GM21526 (cell line): ENCODE results near the gene PLEKHA5.

Source experiments
- ATAC-seq: cut with Tn5 transposase; IDR thresholded peaks from one replicate; pipeline ENCODE4 v1.9.1; 2021; ENCODE audit warnings: moderate library complexity; ENCODE audit not compliant: unreplicated experiment, low FRiP score

Gene PLEKHA5

DNA sequence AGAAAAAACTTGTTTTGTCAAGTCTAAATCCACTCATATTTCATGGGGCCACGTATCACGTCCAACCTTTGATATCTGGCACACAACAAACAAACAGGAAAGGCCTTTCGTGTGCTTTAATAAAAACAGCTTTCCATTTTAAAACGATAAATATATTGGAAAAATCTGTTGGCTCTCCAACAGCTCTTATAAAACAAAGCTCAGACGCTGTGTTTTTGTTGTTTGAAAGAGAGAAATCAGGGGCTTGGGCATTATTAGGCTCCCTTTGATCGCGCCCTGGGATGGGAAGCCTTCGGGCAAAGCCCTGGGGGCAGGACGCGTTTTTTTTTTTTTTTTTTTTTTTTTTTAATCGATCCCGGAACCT, 429 bp upstream of the PLEKHA5 start:
- ATAC-seq, result no peak

DNA sequence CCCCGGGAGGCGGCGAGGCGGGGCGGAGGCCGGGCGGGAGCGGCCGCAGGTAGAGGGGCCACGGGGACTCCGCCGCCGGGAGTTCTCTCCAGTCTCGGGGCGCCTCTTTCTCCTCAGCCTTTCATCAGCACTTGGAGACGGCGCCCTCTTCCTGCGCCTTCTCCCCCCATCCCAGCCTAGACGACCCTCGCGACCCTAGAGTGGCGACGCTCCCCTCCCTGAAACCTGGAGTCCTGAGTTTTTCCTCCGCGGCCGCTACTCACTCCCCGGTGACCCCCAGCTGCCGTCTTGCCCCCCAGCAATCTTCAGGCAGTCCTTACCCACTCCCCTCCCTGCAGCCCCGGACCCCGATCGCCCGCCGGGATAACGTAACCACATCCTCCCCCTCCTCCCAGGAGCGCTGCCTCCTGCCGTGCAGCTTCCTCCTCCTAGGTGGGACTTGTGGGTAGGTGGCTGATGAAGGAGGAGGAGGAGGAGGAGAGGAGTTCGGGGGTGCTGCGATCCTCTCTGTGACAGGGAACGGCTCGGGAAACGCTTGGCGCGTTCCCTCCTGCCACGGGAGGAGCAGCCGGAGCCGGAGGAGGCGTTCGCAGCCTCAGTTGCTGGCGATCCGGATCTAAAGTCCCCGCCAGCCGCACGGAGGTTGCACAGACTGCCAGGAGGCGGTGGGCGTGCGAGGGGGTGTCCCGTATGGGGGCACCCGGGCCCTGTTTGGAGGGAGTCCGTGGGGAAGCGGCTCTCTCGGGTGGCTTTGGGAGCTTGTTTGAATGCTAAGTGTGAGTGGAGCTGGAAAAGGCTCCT, 891 bp downstream of the PLEKHA5 start:
- no peak for ATAC-seq

DNA sequence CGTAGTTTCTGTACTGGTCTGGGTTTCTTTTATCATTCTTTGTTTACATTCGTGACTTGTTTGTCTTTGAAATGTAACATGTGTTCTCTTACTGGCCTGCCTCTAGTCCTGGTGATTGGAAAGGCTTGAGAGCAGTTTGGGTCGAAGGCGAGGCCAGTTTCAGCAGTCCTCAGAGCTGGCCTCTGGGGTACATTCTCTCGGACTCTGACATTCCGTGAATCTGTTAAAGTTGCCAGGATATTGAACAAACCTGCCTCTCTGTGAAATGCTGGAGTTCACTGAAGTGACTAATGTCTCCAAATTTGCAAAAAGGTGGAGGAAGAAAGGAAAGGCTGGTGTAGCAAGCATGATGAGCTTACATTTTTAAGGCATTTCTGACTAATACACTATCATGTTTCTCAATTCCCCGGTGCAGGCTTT, 1.5 kb downstream of the PLEKHA5 start:
- no peak for ATAC-seq

DNA sequence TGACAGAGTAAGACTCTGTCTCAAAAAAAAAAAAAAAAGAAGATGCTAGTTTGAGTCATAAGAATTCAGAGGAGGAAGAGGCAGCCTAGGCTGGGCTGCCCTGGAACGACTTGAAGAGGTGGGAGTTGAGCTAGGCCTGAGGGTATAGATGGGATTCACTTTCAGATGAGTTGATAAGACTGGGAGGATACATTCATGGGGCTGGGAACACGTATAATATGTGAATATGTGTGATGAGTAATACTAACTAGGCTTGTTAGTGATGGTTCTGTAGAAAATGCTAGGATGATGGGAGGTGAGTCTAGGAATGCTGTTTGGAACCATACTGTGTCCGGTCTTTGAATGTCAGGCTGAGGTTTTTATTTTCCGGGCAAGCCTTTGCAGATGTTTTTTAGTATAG, 9.0 kb downstream of the PLEKHA5 start:
- ATAC-seq, result no peak

DNA sequence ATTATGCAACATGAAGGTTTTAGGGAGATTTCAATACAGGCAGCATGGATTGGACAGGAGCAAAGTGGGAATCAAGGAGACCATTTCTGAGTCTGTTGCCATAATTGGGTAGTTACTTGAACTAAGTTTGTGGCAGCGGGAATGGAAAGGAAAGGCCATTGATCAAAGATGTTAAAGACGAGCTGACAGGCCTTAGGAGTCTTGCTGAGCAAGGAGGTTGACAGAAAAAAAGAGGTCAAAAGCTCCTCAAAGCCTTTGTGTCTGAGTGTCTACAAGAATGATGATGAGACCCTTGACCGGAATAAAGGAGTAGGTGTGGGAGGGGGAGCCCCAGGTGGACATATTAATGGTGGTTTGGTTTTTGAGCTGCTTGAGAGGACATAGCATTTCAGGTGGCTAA, 9.4 kb downstream of the PLEKHA5 start:
- ATAC-seq, result no peak

DNA sequence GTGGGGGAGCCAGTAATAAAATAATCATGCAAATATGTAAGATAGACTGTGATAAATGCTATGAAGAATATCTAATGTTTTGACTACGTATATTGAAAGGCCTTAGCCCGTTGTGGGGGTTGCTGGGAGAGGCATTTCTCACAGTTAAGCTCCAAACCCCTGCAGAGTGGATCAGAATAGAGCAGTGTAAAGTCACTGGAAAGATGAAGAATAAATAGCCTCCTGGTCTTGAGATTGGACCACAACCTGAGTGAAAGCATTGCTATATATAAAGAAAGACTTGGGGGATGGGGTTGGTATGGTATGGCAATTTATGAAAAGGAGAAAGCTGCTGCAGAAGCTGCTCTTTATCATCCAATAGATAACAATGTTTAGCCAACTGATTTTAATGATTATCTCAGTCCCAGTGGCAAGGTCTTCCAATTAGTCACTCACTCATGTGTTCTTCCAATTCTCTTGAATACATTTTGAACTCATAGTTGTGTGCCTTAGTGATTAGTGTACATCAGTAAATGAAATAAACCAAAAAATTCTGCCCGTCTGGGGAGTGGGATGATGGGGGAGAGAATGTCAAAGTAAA, 10.2 kb downstream of the PLEKHA5 start:
- ATAC-seq, result no peak

DNA sequence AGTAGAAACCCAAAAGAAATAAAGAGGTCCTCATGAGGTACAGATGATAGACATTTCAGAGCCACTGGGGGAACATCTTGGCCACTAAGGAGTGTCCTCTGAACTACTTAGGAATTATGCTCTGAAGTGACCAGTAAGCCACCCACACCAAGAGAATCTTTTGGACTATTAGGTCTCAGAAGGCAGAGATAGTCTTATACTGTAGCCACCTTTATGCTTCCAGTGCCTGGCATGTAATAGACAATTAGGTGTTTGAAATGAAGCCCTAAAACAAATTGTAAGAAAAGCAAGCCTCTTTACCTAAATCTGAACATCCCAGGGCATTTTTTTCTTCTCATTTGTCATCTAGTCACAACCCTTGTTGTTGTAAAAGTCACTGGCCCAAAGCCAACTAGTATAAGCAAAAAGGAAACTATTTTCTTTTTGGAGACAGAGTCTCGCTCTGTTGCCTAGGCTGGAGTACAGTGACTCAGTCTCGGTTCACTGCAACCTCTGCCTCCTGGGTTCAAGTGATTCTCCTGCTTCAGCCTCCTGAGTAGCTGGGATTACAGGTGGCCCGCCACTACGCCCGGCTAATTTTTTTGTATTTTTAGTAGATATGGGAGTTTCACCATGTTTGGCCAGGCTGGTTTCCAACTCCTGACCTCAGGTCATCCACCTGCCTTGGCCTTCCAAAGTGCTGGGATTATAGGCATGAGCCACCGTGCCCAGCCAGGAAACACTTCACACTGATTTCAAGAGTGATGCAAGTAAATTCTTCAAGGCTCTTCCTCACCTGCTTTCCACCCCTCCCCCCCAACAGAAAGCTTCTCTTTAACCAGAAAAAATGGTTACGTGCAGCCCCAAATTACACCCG, 11.1 kb downstream of the PLEKHA5 start:
- no peak for ATAC-seq

DNA sequence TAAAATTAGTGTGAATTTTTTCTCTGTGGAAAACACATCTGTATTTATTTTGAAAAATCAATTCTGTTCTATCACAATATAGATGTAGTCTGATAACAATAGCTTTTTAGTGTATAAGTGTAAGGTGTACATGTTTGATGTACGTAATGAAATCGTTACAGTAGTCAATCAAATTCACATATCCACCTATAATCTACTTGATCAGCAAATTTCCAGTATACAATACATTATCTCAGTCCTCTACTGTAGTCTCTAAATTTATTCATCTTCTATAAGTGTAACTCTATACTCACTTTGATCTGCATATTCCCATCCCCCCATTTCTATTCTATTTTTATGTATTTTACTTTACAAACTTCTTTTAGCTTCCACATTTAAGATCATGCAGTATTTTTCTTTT, 13.0 kb downstream of the PLEKHA5 start:
- ATAC-seq, result no peak

DNA sequence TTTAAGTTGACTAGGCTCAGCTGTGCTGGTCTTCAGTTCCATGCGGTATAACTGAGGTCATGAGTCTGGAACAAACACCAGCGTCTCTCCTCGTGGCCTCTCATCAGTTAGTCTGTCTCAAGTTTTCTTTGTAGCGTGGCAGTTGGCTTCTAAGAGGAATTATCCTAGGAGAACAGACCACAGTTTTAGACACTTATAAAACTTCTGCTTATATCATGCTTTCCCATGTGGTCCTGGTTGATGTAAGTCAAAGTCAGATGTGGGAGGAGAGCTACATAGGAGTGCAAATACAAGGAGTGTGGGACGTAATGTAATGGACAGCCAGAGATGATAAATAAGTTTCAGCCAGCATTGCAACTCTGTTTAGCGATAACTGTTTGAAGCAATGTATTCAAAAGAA, 14.8 kb downstream of the PLEKHA5 start:
- ATAC-seq, result no peak

DNA sequence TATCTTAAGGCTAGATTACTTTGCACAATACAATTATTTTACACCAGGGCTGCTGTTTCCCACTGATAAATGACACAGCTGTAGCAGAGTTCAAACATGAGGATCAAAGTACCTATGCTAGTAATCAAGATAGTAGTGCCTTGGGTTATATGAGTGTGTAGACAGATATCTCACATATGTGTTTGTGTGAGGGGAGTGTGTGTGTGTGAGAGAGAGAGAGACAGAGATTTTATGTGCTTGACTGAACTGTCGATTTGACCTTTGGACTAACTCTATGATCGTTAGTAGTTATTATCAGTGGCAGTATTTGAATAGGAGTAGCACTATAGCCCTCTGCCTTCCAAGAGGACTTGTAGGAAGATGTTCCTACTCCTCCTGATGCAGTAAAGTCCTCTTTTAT, 15.5 kb downstream of the PLEKHA5 start:
- no peak for ATAC-seq

DNA sequence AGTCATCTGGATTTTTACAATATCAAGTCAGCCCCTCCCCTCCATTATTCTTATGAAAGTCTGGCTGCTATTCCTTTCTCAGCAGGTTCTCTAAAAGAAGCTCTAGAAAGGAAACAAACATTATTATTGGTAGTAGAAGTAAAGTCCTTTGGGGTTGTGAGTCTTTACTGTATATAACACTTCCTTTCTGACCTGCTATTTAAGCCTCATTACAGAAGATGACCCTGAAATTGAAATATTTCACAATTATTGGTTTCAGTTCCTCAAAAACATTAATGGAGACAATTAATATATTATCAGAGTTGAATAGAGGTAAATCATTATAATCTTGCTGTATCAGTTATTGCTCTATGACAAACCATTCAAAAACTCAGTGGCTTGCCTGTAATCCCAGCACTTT, 19.3 kb downstream of the PLEKHA5 start:
- no peak for ATAC-seq

DNA sequence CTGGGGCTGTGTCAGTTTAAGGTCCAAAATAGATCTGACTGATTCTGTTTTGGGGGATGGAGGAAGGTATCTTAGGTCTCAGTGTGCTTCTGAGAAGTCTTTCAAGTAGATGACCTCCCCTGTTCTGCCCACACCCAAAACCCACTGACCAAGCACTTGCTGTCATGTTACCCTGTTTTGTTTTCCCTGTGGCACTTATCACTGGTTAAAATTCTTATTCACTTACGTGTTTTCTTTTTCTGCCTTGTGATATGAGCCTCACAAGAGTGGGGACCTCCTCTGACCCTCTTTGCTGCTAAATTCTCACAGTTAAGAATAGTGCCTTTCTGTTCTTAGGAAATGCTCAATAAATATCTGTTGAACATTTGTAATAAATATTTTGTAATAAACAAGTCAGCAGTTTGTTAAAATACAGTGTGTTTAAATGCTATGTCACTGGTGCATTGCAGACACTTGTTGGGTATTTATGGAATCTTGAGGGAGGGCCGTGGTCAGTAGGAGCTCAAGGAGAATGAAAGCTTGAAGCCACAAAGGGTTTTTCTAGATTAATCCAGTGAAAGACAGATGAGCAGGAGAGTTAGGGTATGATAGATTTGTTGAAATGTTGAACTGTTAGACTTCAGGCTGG, 20.9 kb downstream of the PLEKHA5 start:
- no peak for ATAC-seq

DNA sequence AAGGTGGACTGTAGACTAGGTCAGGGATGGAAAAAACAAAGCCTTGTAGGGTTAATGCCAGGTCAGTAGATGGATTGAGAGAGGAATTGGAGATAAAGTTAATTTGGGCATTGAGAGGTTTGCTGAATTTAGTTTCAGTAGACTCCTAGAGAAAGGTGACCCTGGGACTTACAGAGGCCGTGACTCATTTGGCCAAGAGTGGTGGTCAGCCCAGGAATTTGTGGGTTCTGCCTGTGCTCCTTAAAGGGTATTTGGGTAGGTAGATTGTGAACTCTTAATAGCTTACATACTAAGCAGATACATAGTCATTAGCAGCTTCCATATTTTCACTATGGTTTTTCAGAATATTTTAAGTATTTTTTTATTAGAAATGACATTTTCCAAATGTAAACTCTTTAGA, 21.8 kb downstream of the PLEKHA5 start:
- ATAC-seq, result no peak

DNA sequence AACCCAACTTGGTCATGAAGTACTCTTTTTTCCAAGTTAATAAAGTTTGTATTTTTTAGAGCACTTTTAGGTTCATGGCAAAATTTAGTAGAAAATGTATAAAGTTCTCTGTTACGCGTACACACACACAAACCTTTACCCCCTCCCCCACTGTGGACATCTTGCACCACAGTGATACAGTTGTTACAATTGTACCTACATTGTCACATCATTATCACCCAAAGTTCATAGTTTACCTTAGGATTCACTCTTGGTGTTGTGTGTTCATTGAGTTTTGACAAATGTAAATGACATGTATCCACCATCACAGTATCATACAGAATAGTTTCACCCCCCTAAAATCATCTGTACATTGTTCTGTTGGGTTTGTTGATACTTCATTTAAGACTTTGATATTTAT, 23.9 kb downstream of the PLEKHA5 start:
- no peak for ATAC-seq

DNA sequence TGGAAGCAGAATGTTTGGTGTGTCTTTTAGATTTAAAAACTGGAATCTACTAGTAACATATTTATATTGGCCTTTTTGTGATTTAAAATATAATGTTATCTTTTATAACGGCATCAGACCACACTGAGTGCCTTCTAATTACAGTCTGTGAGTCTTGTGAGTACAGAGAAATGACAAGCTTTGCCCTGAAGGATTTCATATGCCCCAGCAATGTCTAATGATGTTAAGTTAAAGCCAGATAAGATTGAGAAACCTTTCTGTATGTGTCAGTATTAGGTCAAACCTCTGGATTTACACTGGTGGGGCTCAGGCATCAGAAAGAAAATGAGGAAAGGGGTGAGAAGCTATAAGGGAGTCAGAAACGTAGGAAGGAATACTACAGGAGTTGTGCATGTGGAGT, 25.2 kb downstream of the PLEKHA5 start:
- ATAC-seq, result no peak

DNA sequence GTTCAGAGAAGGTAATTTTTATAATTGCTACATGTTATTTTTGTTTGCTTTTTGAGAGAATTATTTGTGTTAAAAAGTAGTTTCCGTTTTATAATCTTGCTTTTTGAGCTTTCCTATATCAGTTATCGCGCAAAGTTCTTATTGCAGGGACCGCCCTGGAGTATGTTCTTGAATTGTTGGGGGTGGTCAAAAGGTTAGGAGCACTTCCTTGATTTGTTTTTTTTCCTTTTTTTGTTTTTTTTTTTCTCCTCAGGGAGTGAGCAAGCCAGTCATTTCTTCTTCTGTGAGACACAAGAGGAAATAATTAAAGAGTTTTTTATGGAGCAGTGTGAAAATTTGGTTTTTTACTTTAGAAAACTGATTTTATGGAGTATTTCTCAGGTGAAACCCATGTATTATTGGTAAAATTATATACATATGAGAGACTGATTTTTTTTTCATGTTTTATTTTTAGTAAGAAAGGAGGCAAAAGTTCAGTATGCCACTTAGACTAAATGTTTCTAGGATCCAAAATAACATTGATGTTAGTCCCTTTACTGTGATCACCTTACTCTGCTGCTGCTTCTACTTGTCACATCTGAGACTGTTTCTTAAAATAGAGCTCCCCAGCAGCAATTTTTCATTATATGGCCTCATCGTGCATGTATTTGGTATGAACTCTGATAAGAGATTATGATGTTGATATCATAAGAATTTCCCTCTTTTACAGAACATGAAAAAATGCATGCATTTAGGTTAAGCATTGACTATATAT, 26.6 kb downstream of the PLEKHA5 start:
- no peak for ATAC-seq

DNA sequence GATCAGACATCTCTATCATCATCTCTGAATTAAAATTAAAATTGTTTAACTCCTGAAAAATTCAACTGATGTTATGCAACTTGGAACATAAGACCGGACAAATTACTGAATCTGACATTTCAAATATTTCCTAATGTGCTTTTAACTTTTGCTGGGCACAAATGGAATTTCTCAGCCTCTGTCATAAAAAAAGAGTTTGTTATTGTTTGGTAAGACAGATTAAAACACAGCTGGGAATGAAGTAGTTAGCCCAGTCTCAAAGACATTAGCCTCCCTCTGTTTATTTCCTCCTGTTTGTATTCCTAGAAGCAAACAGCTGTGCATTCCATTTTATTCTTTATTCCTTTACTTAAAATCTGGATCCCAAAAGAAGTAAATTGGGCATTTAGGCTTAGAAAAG, 29.4 kb downstream of the PLEKHA5 start:
- ATAC-seq, result no peak

DNA sequence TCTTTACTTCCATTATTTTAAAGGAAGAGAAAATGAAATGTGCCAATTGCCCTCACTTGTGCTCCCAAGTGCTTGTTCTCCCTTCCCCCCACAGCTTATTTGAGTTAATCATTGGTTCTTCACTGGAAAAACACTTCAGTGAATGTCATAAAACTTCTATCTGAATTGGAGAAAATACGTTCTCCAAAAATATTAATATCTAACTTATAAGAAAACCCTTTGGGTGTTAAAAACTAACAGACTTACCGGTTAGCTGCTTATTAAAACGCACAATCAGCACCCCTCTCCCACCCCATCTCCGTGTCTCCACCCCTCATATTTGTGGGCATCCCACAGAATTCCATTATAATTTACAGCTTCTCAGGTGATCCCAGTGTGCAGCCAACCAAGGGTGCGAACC, 31.7 kb downstream of the PLEKHA5 start:
- ATAC-seq, result no peak

DNA sequence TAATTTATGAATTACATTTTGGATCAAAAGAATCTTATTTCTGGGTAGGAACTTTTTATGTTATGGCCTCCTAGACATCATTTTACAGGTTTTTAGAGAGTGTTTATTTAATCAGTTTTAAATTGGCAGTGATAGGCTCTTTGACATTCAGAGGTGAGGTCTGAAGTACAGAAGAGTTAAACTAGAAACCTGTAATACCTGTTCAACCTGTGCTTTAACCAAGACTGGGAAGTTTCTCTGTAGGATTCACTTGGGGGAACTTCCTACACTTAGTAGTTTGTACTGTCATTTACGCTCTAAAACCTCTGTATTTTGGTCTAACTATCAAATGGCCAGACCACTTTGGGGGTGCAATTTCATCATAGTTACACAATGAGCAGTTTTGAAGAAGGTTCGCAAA, 35.9 kb downstream of the PLEKHA5 start:
- ATAC-seq, result no peak

DNA sequence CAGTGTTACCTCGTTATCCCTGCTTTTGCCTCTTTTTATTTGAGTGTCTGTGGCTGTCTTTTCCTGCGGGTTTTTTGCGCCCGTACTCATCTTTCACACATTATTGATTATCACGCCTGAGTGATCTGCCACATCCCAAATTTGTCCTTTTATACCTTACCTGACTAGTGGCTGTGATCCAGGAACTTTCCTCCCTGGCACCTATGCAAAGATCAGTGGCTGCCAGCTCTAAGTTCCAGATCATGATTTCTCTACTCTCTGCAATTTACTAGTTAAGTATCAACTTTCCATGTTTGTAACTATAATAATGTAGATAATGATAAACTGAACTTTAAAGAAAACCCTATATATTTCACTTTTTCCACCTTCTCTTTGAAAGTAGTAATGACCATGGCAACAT, 36.9 kb downstream of the PLEKHA5 start:
- ATAC-seq, result no peak

DNA sequence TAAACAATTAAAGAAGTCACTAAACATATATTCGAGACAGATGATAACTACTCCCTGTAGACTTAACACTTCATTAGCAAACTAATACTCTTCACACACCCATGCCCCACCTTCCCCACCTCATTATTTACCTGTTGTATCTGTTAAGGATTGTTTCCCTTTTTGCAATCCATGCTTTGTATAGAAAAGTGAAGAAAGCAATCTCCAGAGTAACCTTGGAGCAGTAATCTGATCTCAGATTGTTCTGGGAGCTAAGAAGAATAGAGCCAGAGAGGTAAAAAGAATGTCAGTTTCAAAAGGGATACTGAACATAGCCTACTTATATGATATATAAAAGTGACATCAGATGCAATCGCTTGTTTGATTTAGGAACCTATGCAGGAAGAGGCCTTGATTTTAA, 37.4 kb downstream of the PLEKHA5 start:
- no peak for ATAC-seq
